ENCODE results near the gene UQCRHL.
A peak's percentile ranks its signal among the peaks of the same experiment; 100 is the strongest.
"Not testable (repeated sequence)": the region's sequence is repeated elsewhere in the genome, so short reads cannot be mapped to it uniquely, and the experiment has no call there.

Gene UQCRHL

DNA sequence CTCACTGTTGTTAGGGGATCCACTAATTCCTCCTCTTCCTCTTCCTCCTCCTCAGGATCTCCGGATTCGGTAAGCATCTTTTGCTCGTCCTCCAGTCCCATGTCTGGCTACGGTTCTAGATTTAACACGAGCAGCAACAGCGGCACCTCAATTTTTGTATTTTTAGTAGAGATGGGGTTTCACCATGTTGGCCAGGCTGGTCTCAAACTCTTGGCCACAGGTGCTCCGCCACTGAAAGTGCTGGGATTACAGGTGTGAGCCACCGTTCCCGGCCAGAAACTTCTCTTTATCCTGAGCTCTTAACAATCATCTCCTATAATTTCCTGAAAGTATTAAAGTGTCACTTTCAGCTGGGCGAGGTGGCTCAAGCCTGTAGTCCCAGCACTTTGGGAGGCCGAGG lies at the start of gene UQCRHL:
Gene UQCRHL (minus strand): TSS at position 101 of the 400 bp plus-strand sequence. CDS start 0 bp downstream, at position 101.
- not testable (repeated sequence) for DNase-seq (ENCODE audit: low read depth in 1 of 2, low spot score in 1 of 2)

DNA sequence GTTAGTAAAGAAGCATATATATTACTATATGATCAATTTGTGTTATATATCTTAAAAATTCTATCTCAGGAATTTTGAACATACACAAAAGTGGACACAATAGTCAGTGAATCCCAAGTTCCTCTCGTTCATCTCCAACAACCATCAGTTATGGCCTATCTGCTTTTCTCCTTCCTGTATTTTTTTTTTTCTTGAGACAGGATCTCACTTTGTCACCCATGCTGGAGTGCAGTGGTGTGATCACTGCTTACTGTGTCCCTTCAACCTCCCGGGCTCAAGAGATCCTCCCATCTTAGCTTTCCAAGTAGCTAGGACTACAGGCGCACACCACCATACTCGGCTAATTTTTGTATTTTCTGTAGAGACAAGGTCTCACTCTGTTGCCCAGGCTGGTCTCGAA lies 49.4 kb upstream of the UQCRHL start:
- no peak for DNase-seq (ENCODE audit: low read depth in 1 of 2, low spot score in 1 of 2)

DNA sequence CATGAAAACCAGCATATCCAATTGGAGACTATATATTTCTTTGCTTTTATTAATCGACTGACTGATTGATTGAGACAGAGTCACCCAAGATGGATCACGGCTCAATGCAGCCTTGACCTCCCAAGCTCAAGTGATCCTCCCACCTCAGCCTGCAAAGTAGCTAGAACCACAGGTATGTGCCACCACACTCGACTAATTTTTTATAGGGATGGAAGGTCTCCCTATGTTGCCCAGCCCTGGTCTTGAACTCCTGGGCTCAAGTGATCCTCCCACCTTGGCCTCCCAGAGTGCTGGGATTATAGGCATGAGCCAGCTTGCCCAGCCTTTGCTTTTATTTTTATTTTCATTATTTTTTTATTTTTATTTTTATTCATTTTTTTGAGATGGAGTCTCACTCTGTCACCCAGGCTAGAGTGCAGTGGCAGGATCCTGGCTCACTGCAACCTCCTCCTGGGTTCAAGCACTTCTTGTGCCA lies 45.4 kb upstream of the UQCRHL start:
- DNase-seq (ENCODE audit: low read depth in 1 of 2, low spot score in 1 of 2): no peak

DNA sequence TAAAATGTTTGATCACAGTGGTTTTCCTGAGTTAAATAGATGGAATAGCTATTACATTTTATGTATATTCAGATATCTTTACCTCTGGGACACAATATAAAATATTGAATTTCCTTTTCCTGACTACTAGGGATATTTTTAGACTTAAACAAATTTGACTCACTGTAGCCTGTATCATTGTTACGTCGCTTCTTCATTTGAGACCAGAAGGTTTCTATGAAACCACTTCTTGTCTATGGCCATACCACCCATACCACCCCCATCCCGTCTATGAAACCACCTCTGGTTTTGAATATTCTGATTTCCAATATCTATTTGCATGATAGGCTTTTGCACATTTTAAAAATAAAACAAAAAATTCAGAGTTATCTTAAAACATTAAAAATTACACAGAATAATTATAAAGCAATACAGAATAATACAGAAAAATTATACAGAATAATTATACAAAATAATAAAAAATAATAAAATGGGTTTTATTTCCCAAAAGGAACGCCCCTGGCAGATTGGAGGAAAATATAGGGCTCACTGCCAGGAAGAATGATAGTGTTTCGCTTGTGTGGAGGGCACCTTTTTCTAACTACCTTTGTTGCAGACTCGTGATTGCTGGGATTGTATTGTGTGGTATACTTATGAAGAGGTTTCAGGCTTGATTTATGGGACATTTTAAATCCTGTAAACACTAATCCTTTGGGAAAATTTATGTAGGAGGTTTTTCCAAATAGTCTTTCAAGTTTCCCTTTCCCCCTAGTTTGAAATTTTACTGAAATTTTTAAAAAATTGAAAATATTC lies 44.8 kb upstream of the UQCRHL start:
- no peak for DNase-seq (ENCODE audit: low read depth in 1 of 2, low spot score in 1 of 2)

DNA sequence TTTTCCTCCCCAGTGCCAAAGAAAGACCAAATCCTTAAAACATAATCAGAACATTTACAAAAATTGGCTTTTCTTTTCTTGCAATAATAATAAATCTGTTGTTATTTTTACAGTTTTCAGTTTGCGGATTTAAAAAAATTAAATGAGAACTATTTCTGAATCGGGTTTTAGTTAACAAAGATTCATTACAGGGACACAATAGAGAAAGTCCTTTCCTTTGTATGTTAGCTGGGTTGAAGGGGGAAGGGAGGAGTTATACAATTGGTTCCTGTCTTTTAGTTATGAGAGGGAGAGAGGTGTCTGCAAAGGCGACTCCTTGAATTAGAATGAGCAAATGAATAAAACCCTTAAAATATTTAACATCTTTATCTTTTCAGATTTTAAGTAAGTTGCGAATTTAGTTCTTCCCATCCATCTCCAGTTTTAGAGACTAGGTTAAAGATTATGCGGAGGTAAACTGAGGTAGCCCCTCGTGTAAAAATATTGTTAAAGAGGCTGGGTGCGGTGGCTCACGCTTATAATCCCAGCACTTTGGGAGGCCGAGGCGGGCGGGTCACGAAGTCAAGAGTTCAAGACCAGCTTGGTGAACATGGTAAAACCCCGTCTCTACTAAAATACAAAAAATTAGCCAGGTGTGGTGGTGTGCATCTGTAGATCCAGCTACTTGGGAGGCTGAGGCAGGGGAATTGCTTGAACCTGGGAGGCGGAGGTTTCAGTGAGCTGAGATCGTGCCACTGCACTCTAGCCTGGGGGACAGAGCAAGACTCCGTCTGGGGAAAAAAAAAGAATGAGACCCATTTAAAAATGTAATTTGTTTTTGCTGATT lies 44.0 kb upstream of the UQCRHL start:
- no peak for DNase-seq (ENCODE audit: low read depth in 1 of 2, low spot score in 1 of 2)

DNA sequence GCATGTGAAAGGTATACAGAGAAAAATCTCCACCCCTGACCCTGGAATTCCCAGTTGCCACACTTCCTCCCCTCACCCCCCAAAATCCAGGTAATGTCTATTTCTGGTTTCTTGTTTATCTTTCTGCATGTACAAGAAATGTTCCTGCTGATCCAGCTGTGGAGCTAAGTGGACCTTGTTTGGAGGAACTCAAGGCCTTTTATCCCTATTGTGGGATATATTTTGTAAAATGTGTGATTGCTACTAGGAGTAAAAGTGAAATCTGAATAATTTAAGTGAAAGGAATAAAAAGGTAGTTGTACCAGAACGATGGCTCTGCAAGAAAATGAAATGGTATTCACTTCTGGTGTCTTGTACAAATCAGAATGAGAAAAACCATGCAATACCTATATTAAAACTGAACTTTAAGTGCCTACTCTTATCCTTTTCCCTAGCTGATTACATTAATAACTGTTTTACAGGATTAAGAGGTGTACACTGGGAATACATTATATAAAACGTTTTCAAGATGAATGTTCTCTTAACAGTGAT lies 43.1 kb upstream of the UQCRHL start:
- DNase-seq (ENCODE audit: low read depth in 1 of 2, low spot score in 1 of 2): no peak

DNA sequence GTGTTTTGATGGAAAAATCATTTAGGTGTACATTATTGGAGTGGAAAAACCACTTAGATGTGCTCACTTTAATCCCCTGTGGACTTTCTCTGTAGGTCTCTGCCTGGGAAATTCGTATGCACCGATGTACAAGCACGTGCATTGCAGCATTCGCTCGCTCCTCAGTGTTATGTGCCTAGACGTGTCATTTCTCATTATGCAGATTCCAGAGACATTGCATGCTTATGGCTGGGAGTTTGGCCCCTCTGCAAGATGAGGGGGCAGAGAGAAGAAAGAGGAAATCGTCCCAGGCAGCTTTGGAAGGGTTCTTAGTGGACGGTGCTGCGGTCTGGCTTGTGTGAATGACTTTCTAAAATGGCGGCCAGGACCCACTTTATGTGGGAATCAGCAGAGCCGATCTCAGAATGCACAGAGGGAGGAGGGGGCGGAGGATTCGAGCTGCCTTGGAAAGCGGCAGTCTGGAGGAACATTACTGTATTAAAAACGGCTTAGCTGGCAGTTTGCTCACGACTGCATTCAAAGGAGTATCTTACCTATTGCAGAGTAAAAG lies 42.4 kb upstream of the UQCRHL start:
- no peak for DNase-seq (ENCODE audit: low read depth in 1 of 2, low spot score in 1 of 2)

DNA sequence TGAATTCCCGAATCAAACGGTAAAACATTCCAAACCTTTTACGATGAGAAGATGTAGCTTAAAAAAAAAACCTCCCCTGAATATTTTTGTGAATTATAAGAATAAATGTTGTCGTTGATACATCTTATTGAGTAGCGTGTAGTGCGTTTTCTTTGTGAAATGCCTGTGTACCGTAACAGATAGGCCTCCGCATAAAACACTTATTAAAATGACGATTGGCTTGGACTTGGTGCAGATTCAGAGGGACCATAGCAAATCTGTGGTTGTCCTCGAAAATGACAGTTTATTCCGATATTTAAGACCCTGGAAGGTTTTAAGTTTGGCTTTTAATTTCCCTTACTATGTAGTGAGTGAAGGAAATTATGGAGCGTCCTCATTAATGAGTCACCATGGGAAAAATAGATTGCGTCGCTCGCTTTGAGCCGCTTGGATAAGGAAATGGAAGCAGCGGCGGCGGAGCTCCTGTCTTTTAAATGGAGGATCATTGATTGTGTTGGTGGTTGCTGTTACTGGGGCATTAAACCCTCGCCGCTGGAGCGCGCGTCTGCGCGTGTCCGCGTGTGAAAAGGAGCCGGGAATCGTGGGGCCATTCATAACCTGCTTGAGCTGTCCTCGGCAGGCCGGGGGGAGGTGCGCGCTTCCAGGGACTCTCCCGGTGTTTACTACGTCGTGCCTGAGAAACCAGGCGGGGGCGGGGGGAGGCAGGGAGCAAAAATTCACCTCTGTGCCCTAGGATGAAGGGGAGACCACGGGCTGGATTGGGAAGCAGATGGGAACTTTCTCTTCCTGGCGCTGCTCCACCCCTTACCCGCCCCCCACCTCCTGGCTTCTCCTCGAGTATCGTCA lies 41.7 kb upstream of the UQCRHL start:
- peak in 1 of 2 donors; percentile 51 for DNase-seq (ENCODE audit: low read depth in 1 of 2, low spot score in 1 of 2)

DNA sequence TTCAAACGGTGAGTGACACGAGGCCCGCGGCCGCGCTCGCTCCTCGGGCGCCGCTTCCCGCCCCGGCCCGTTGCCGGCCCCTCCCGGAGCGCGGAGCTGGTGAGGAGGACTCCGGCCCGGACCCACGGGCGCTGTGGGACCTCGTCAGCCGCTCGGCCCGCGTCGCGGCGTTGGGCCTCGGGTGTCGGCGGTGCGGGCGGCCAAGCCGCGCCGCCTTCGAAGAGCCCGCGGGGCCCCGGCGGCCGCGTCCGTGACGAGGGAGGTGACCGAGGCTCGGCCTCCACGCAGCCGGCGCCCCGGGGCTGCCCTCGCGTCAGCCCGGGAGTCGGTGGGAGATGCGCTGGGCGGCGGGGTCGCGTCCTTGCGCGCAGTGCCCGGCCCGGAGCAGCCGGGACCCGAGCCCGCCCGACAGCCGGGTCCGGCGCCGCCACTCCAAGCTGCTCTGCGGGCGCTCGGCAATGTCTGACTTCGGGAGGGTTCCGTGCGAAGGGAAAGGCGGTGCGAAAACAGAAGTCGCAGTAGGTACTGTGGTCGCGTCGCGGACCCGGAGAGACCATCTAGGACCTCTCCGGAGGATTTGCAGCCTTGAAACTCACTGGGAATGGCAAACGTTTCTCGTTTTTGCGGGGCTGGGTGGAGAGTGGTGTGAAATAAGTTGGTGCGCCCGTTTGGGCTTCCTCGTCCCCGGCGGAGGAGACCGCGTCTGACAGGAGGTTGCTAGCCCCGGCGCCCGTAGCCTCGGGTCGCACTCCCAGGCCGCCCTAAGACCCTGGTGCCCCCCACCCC lies 40.9 kb upstream of the UQCRHL start:
- peak in 1 of 2 donors; percentile 31 for DNase-seq (ENCODE audit: low read depth in 1 of 2, low spot score in 1 of 2)

DNA sequence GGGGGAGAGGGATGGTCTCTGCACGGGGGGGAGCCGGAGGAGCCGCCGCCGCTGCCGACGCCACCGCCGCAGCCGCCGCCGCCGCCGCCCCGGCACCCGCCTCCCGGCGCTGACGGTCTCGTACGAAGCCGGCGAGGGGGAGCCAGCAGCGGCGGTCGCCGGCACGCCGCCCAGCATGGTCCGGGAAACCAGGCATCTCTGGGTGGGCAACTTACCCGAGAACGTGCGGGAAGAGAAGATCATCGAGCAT lies 40.4 kb upstream of the UQCRHL start:
- no peak for DNase-seq (ENCODE audit: low read depth in 1 of 2, low spot score in 1 of 2)

DNA sequence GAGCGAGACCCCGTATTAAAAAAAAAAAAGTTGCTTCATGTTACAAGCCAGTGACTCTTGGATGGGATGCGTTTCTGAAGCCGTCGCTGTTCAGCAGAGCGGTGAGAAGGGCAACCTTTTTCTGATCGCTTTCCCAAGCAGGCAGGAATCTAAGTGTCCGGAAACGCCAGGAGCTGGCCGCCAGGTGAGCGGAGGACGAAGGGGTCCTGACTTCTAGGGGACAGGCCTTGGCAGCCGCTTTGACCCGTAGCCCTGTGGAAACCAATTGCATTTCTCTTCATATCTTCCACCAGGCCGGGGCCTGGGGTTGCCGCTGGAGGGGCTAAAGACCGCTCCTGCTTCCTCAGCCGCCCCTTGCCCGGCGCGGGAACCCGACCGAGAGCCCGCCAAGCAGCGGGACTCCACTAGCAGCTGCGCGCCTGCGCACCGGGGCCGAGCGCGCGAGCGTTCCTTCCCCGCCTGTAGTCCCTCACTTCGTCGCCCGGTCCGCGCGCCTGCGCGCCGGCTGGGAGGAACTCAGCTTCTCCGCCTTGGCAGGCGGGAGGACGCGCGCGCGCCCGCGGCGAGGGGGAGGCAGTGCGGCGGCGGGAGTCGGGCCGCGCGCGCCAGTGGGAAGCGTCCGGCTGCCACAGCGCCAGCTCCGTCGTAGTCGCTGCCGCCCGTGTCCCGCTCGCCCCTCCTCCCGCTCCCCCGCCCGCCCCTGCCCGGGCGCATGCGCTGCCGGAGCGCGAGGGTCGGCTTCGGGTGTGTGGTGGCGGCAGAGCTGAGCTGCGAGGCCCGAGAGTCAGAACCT lies 39.8 kb upstream of the UQCRHL start, which contains the start of gene SPEN:
Gene SPEN (plus strand): TSS at position 608 of the 793 bp plus-strand sequence. CDS start 361 bp downstream, outside the sequence.
- peak; percentile 96 to 99 for DNase-seq (ENCODE audit: low read depth in 1 of 2, low spot score in 1 of 2)

DNA sequence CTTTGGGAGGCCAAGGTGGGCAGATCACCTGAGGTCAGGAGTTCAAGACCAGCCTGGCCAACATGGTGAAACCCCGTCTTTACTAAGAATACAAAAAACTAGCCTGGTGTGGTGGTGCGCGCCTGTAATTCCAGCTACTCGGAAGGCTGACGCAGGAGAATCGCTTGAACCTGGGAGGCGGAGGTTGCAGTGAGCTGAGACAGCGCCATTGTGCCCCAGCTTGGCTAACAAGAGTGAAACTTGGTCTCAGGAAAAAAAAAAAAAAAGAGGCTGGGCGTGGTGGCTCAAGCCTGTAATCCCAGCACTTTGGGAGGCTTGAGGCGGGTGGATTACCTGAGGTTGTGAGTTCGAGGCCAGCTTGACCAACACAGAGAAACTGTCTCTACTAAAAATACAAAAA lies 38.6 kb upstream of the UQCRHL start:
- DNase-seq (ENCODE audit: low read depth in 1 of 2, low spot score in 1 of 2): not testable (repeated sequence)

DNA sequence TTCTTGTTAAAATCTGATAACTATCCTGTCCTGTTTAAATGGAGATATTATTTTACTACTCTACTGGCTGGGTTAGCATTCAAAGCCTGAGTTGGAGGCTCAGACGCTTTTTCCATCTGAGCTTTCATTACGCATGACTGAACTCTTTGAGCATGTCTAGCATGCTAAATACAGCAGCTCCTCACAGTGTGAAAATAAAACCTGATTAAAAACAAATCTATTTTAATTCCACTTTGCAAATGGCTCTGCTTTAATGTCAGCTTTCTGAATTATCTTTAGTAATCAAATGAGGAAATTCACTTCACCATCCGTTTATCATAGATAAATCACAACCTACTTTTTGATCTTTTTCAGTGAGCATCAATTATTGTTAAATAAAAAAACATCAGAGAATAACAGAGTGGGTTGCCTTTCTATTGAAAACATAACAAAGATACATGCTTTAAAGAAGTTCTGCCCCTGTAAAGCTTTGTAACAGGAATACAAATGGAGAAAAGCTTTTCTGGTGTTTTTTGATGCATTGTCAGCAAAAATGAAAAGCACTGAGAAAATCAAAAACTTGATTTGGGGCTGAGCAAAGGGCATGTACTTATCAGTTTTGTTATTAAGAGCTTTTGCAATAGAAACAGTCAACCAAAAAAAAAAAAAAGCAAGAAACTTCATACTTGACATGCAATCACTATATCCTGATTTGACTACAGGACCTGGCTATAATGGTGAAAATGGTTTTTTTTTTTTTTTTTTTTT lies 36.5 kb upstream of the UQCRHL start:
- DNase-seq (ENCODE audit: low read depth in 1 of 2, low spot score in 1 of 2): no peak

DNA sequence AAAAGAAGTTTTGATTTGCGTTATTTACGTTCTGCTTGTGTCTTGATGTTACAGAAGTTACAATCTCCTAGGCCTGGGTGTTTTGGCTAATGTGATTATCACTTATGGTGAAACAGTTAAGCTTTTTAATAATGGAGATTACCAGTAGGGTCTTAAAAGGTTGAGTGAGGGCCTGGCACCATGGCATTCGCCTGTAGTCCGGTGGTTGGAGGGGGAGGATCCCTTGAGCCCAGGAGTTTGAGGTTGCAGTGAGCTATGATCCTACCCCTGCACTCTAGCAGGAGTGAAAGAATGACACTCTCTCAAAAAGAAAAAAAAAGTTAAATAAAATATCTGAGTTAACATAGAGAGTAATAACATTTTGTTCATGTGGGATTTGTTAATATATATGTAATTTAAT lies 31.3 kb upstream of the UQCRHL start:
- DNase-seq (ENCODE audit: low read depth in 1 of 2, low spot score in 1 of 2): no peak

DNA sequence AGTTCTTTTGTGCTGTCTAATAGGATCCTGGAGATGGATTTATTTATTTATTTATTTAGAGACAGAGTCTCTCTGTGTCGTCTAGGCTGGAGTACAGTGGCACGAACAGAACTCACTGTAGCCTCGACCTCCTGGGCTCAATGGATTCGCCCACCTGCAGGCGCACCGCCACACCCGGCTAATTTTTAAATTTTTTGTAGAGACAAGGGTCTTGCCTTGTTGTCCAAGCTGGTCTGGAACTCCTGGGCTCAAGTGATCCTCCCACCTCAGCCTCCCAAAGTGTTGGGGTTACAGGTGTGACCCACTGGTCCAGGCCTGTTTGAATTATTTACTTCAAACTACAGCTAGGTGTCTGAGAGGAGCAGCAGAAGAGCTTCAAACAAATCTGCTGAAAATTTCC lies 30.5 kb upstream of the UQCRHL start:
- DNase-seq (ENCODE audit: low read depth in 1 of 2, low spot score in 1 of 2): no peak

DNA sequence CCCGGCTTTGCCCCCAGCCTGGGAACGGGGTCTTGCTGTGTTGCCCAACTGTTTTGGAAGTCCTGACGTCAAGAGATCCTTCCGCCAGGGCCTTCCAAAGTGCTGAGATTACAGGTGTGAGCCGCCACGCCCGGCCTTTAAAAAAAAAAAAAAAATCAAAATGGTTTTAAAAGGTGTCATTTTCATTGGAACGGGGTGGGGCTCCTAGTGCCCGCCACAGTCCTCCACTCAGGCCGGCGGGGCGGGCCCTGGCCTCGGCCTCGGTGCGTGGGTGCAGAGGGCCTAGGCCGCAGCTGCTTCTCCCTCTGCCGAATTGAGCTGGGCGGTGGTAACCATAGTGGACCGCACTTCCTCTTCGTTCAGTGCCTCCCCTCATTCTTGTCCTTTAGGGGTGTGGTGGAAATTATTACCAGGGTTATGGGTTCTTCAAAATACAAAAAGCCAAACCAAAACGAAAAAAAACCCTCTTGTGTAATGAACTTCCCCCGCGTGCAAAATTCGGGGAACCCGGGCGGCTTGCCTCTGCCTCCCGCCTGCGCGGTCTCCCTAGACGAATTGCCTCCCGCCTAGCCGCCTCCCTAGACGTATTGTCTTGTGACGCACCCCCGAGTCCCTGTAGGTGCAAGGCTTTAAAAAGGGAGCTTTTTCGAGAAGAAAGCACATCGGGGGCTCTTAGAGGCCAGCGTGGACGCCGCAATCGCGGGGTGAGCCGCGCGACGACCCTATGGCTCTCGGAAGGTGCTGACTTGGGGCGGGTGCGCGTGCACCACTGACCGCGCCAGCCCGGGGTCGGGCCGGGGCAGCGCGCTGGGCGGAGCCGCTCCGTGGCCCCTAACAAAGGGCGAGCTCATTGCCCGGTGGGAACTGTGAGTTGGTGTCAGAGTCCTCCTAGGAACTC lies 29.6 kb upstream of the UQCRHL start:
- peak in 1 of 2 donors; percentile 8 for DNase-seq (ENCODE audit: low read depth in 1 of 2, low spot score in 1 of 2)

DNA sequence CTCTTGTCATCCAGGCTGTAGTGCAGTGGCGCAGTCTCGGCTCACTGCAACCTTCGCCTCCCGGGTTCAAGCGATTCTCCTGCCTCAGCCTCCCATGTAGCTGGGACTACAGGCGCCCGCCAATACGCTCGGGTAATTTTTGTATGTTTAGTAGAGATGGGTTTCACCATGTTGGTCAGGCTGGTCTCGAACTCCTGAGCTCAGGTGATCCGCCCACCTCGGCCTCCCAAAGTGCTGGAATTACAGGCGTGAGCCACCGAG lies 29.0 kb upstream of the UQCRHL start:
- not testable (repeated sequence) for DNase-seq (ENCODE audit: low read depth in 1 of 2, low spot score in 1 of 2)
